Heart left ventricle (tissue), 16 donors: ENCODE results near the gene MAZ. TPM values are rescaled to one million over a fixed set of nuclear protein-coding genes. Genes with fewer than 3 reads are reported as not detected.

Experiments used
- ATAC-seq, 4 donors: fragments of 200-7000 bp; cut with Tn5 transposase; one replicate each; pipeline ENCODE4 v1.9.1; 2020 to 2022; ENCODE audit warnings: moderate library complexity in 4 of 4, mild to moderate bottlenecking in 3 of 4, moderate number of reproducible peaks in 1 of 4
- DNase-seq, 5 donors: peaks; one replicate each; pipeline ENCODE4 v3.0.0-alpha.2; 2020
- H3K27ac ChIP-seq, 12 donors: fragments of 200-600 bp; sonication (generic) in 4 of 12; one replicate each; pipeline versions ENCODE4 v1.5.0 to v1.8.0; 2016 to 2022; ENCODE audit warnings: mild to moderate bottlenecking in 2 of 12
- H3K27me3 ChIP-seq, 9 donors: fragments of 200-600 bp; sonication (generic) in 2 of 9; one replicate each; pipeline versions ENCODE4 v1.5.1 to v1.8.0; 2016 to 2022; ENCODE audit warnings: mild to moderate bottlenecking in 3 of 9
- H3K36me3 ChIP-seq, 9 donors: fragments of 200-600 bp; sonication (generic) in 2 of 9; one replicate each; pipeline versions ENCODE4 v1.5.0 to v1.8.0; 2018 to 2022; ENCODE audit warnings: mild to moderate bottlenecking in 2 of 9
- H3K4me1 ChIP-seq, 12 donors: fragments of 200-600 bp; sonication (generic) in 4 of 12; one replicate each; pipeline versions ENCODE4 v1.5.0 to v1.8.0; 2016 to 2022; ENCODE audit warnings: mild to moderate bottlenecking in 3 of 12
- H3K4me3 ChIP-seq, 12 donors: fragments of 200-600 bp; sonication (generic) in 4 of 12; one replicate each; pipeline versions ENCODE4 v1.5.0 to v1.8.0; 2017 to 2022; ENCODE audit warnings: mild to moderate bottlenecking in 9 of 12, moderate library complexity in 4 of 12
- H3K9me3 ChIP-seq, 12 donors: fragments of 200-600 bp; sonication (generic) in 4 of 12; one replicate each; pipeline versions ENCODE4 v1.5.0 to v1.8.0; 2016 to 2022; ENCODE audit warnings: mild to moderate bottlenecking in 1 of 12
- CTCF ChIP-seq, 12 donors: fragments of 200-600 bp; sonication (generic) in 4 of 12; IDR thresholded peaks; one replicate each; pipeline versions ENCODE4 v1.5.0 to v1.8.0; 2018 to 2022; ENCODE audit warnings: antibody characterized with exemption in 12 of 12, mild to moderate bottlenecking in 5 of 12
- POLR2A ChIP-seq, 2 donors: fragments of 450-650 bp; IDR thresholded peaks; one replicate each; pipeline ENCODE4 v1.6.1; 2017; ENCODE audit warnings: antibody characterized with exemption in 2 of 2, mild to moderate bottlenecking in 2 of 2, moderate library complexity in 2 of 2
- WGBS, 4 donors: extraction: QIAGEN DNeasy Blood & Tissue Kit in 2 of 4; methylation state at CpG; one replicate each; pipeline versions ENCODE4 v1.1.5 to v1.1.7; 2013 to 2018; 5-methylcytosine and 5-hydroxymethylcytosine counted together
- intact Hi-C, 10 donors: fragments of 100-400 bp; cut with DNase I; formaldehyde crosslinking; loops; one replicate each; pipeline versions ENCODE4 v1.11.1 to v1.14.2; 2022
- polyA plus RNA-seq, 2 donors: library from polyadenylated mRNA; stranded (reverse); fragments of 200-250 nt; gene quantifications; one replicate each; pipeline ENCODE4 v1.2.3, GENCODE V29; 2013
- total RNA-seq, 9 donors: library from RNA; depleted of rRNA in 2 of 9; stranded (reverse); fragments of >200 nt in 2 of 9; fragmentation: NEBNext Ultra II Directional in 3 of 9; extraction: Animal tissue kit (Norgen Biotek cat#: 25700) in 3 of 9; gene quantifications; one replicate each; pipeline versions ENCODE4 v1.1.0 to v1.2.4, GENCODE V29; 2016 to 2023
- donor health status: ischemic (EF 13 %, LVEDD 7.1; RV severe dilation, severe dysfunction).
- donor health status: healthy with polysubstance abuse.
- donor health status: DM: no; HTN: yes; CAD: no.
- donor health status: DM: no; HTN: no; CAD: no.
- donor health status: ischemic (EF 25% LVEDD 6.9; RV normal size, moderate dysfunction).
- donor health status: ischemic (EF 25% LVEDD 5.7; RV mildly dilated, moderate dysfunction).
- donor health status: healthy.
- donor health status: DM: yes; HTN: yes; CAD: no.
- donor health status: ischemic (EF 35%, LVEDD 5.7; RV mildly dilated, moderate dysfunction).
- donor health status: nonischemic (EF 11% LVEDD 7.7; RV severe dilation, severe dysfunction).
- donor health status: DM: yes; HTN: yes; CAD: no.
- donor health status: PGD.
- donor health status: ischemic (EF 29% LVEDD 5.4; RV normal size, mild dysfunction).
- donor health status: nonischemic (EF 23%, LVEDD 6.1; RV moderate dilation, normal function).

Gene MAZ
- total and polyA plus RNA-seq, 11 donors, result 58.9 to 188 (median 74.0) TPM

- no peak for ATAC-seq
- H3K9me3 ChIP-seq, result no peaks in the 10 kb centered on the region
- H3K4me3 ChIP-seq, result peak overlapping the region in 10 of 12 donors; percentile 53 to 84 (median 65)
- peaks cover 0 to 25% (median 18%) of the 10 kb centered on the region in 9 donors for H3K36me3 ChIP-seq
- 42 to 52% (median 45%) methylated on average over 25 of the region's 25 CpGs for WGBS, 4 donors
- TF ChIP-seq CTCF (IDR thresholded peaks at IDR 0.05) (no peak), POLR2A (IDR thresholded peaks at IDR 0.05) (no peak)
- H3K27ac ChIP-seq, result peak overlapping the region; percentile 57 to 99 (median 91)
- intact Hi-C loops, result loop anchor here in 2 of 10 donors (5.0 to 10.0 kb wide), 4 partner anchors 169 to 259 kb away; partner anchors contain the start of genes HIRIP3 (in 2 of the 2), INO80E (in 2 of the 2) and ALDOA (in 1 of the 2)
- H3K27me3 ChIP-seq, result peaks cover 0 to 4% (median 0%) of the 10 kb centered on the region in 9 donors
- peaks cover 3 to 71% (median 61%) of the 10 kb centered on the region in 12 donors for H3K4me1 ChIP-seq
- DNase-seq, result peak in 2 of 5 donors; percentile 34 to 52
These were observed 2.0 kb downstream of the MAZ start for GRCh38 chr16:29808219-29808900.

GRCh38 chr16:29809031-29809747, 2.9 kb downstream of the MAZ start:
- TF ChIP-seq CTCF (IDR thresholded peaks at IDR 0.05) (no peak), POLR2A (IDR thresholded peaks at IDR 0.05) (no peak)
- peaks cover 3 to 72% (median 62%) of the 10 kb centered on the region in 12 donors for H3K4me1 ChIP-seq
- ATAC-seq (no peak), DNase-seq (peak in 2 of 5 donors; percentile 34 to 63)
- intact Hi-C loops, result loop anchor here in 2 of 10 donors (5.0 to 10.0 kb wide), 4 partner anchors 168 to 258 kb away; partner anchors contain the start of genes HIRIP3 (in 2 of the 2), INO80E (in 2 of the 2) and ALDOA (in 1 of the 2)
- peak overlapping the region in 10 of 12 donors; percentile 19 to 99 (median 92) for H3K27ac ChIP-seq
- peaks cover 0 to 25% (median 18%) of the 10 kb centered on the region in 9 donors for H3K36me3 ChIP-seq
- no peaks in the 10 kb centered on the region for H3K9me3 ChIP-seq
- H3K27me3 ChIP-seq, result peaks cover 0 to 4% (median 0%) of the 10 kb centered on the region in 9 donors
- 73 to 84% (median 74%) methylated on average over 6 to 31 of the region's 31 CpGs for WGBS, 4 donors
- H3K4me3 ChIP-seq, result peak overlapping the region in 4 of 12 donors; percentile 14 to 77 (median 65)

DNA sequence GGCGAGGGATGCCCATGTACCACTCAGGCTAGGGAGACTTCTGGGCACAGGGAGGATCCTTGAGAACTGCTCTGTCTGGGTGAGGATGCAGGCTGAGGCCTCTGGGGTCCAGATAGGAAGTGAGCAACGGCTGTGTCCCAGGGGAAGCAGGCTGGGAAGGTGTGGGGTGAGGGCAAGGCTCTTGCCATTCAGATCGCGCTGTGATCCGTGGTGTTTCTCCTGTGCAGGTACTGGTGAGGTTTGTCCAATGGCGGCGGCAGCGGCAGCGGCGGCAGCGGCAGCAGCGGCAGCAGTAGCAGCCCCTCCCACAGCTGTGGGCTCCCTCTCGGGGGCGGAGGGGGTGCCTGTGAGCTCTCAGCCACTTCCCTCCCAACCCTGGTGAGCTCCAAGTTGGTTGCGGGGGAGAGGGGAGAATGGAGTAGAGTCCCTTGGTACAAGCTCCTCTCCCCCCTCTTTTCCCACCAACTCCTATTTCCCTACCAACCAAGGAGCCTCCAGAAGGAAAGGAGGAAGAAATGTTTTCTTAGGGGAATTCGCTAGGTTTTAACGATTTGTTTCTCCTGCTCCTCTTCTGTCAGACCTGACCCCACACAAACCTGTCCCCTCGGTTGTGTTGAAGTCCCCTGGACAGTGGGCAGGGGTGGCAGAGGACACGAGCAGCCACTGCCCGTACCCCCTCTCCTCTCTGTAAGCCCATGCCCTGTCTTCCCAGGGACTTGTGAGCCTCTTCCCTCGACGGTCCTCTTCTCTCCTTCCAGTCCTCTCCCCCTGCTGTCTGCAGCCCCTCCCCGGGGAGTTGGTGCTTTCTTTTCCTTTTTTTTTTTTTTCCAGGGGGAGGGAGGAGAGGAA, 3.7 kb downstream of the MAZ start:
- H3K27me3 ChIP-seq, result peaks cover 0 to 4% (median 0%) of the 10 kb centered on the region in 9 donors
- no peak for TF ChIP-seq CTCF (IDR thresholded peaks at IDR 0.05)
- TF ChIP-seq POLR2A (IDR thresholded peaks at IDR 0.05), result no peak
- peak in 2 of 5 donors; percentile 32 to 54 for DNase-seq
- no peak for ATAC-seq
- intact Hi-C loops, result loop anchor here in 6 of 10 donors (5.0 to 10.0 kb wide), 7 partner anchors 37 to 257 kb away; partner anchors contain the start of genes HIRIP3 (in 3 of the 6), INO80E (in 3 of the 6) and ALDOA (in 1 of the 6)
- H3K36me3 ChIP-seq, result peaks cover 0 to 25% (median 18%) of the 10 kb centered on the region in 9 donors
- H3K4me3 ChIP-seq, result peak overlapping the region in 5 of 12 donors; percentile 1 to 63 (median 17)
- no peaks in the 10 kb centered on the region for H3K9me3 ChIP-seq
- WGBS, 4 donors, result 49 to 53% (median 51%) methylated on average over 20 to 23 of the region's 23 CpGs
- H3K4me1 ChIP-seq, result peaks cover 3 to 72% (median 59%) of the 10 kb centered on the region in 12 donors
- H3K27ac ChIP-seq, result peak overlapping the region in 11 of 12 donors; percentile 47 to 99 (median 92)
